ENCODE results near the gene C8A. TPM values are rescaled to one million over a fixed set of nuclear protein-coding genes. Genes with fewer than 3 reads are reported as not detected.

The C8A gene
- total and polyA plus RNA-seq, 4 experiments from 2014 or later, result not detected

DNA sequence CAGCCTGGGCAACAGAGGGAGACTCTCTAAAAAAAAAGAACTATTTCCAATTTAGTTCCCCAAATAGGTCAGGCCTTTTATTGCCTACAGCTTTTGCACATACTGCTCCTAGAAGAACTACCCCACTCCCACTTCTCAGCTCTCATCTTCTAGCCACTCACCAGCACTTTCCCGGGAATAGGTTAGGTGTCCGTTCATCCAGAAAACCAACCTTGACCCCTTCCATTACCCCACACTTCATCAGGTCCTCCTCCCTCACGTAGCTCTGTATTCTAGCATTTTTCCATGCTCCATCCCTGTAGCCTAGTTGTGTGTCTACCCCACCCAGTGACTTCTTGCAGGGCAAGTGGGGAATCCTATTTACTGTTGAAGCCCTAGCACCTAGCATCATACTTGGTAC is 68.6 kb downstream of the C8A start:
- intact Hi-C loops (cut with micrococcal nuclease), result no loop called here
- Mint-ChIP-seq H3K9me3 (no peaks in the 10 kb centered on the region), H3K27ac (no peak overlapping the region), H3K36me3 (no peaks in the 10 kb centered on the region), H3K27me3 (peaks cover 3 to 5% of the 10 kb centered on the region in 2 donors), H3K4me3 (no peak overlapping the region), H3K4me1 (no peaks in the 10 kb centered on the region)
- CTCF ChIA-PET (ENCODE audit: partially characterized antibody), result no interaction called here
- no peaks in the 10 kb centered on the region for H3K4me1 ChIP-seq (ENCODE audit: insufficient read depth, low read length)
- H3K9me3 ChIP-seq (ENCODE audit: control insufficient read depth in 1 of 2, low read length in 2 of 2), result no peaks in the 10 kb centered on the region
- H3K27me3 ChIP-seq (ENCODE audit: insufficient read depth, low read length), result no peaks in the 10 kb centered on the region
- DNase-seq, result no peak
- H3K36me3 ChIP-seq (ENCODE audit: insufficient read depth, low read length), result no peaks in the 10 kb centered on the region
- H3K27ac ChIP-seq (ENCODE audit: low read depth, low read length), result no peak overlapping the region
- POLR2A ChIA-PET (ENCODE audit: partially characterized antibody), result no interaction called here
- no peak overlapping the region for H3K4me3 ChIP-seq (ENCODE audit: low read length in 2 of 2)

DNA sequence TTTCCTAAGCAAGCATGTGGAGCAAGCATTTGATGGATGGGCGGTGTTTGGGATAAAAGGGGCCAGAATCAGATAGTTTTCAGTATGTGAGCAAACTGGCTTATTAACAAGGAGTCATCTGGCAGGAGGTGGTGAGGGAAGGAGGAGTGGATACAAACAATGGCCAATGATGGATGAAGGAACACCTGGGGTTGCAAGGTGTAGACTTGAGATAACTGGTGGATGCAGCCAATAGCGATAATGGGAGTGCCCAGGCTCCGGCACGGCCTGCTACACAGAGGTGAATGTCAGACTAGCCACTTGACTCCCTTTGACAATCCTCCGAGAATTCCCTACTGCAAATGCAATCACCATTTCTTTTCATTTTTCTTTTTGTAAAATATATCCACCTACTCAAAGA is 69.5 kb downstream of the C8A start:
- no peak overlapping the region for H3K4me3 Mint-ChIP-seq
- no peaks in the 10 kb centered on the region for H3K4me1 Mint-ChIP-seq
- Histone ChIP-seq H3K9me3 (ENCODE audit: control insufficient read depth in 1 of 2, low read length in 2 of 2) (no peaks in the 10 kb centered on the region), H3K4me1 (ENCODE audit: insufficient read depth, low read length) (no peaks in the 10 kb centered on the region), H3K27me3 (ENCODE audit: insufficient read depth, low read length) (no peaks in the 10 kb centered on the region), H3K36me3 (ENCODE audit: insufficient read depth, low read length) (no peaks in the 10 kb centered on the region), H3K27ac (ENCODE audit: low read depth, low read length) (no peak overlapping the region), H3K4me3 (ENCODE audit: low read length in 2 of 2) (no peak overlapping the region)
- H3K9me3 Mint-ChIP-seq, result no peaks in the 10 kb centered on the region
- H3K27me3 Mint-ChIP-seq, result peaks cover 5% of the 10 kb centered on the region in 2 donors
- no peak overlapping the region for H3K27ac Mint-ChIP-seq
- ChIA-PET CTCF (ENCODE audit: partially characterized antibody) (no interaction called here), POLR2A (ENCODE audit: partially characterized antibody) (no interaction called here)
- no peak for DNase-seq
- H3K36me3 Mint-ChIP-seq, result no peaks in the 10 kb centered on the region
- intact Hi-C loops (cut with micrococcal nuclease), result no loop called here

DNA sequence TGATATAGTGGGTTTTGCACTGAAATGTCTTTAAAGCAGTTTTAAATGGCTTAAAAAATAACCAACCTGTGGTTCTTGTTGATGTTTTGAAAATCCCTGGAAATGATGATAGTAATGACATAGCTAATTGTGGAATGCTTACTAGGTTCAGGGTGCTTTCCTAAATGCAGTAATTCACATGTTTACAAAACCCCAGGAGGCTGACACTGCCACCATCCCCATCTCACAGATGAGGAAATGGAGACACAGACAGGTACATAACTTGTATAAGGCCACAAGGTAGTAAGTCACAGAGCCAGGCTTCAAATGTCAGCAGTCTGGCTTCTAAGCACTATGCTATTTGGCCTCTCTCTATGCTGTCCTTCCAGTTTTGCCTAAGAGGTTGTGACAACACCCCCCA is 70.6 kb downstream of the C8A start:
- Histone ChIP-seq H3K27me3 (ENCODE audit: insufficient read depth, low read length) (no peaks in the 10 kb centered on the region), H3K27ac (ENCODE audit: low read depth, low read length) (no peak overlapping the region), H3K4me3 (ENCODE audit: low read length in 2 of 2) (no peak overlapping the region), H3K4me1 (ENCODE audit: insufficient read depth, low read length) (no peaks in the 10 kb centered on the region), H3K36me3 (ENCODE audit: insufficient read depth, low read length) (no peaks in the 10 kb centered on the region), H3K9me3 (ENCODE audit: control insufficient read depth in 1 of 2, low read length in 2 of 2) (no peaks in the 10 kb centered on the region)
- CTCF ChIA-PET (ENCODE audit: partially characterized antibody), result no interaction called here
- Mint-ChIP-seq H3K27me3 (peaks cover 5% of the 10 kb centered on the region in 2 donors), H3K27ac (no peak overlapping the region), H3K36me3 (no peaks in the 10 kb centered on the region), H3K4me1 (no peaks in the 10 kb centered on the region), H3K9me3 (peaks cover 0 to 1% (median 0%) of the 10 kb centered on the region in 8 donors), H3K4me3 (no peak overlapping the region)
- intact Hi-C loops (cut with micrococcal nuclease), result no loop called here
- POLR2A ChIA-PET (ENCODE audit: partially characterized antibody), result no interaction called here
- DNase-seq, result no peak

DNA sequence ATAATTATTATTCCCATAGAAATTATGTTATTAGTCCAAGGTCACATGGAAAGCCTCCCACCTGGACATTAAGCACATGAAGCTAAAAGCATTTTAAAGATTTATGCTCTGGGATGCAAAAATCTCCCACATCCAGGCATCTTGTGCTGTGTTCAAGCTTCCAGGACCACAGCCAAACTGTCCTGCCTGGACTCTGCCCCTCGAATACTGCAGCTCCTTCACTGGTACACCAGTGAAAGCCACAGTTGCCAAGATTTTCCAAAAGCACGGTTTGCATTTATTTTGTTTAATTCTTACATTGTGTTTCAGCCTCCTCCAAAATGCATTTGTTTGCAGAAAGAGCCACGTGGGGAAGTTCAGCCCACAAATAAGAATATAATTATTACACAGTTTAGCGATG is 72.6 kb downstream of the C8A start:
- no peaks in the 10 kb centered on the region for H3K36me3 Mint-ChIP-seq
- ChIA-PET CTCF (ENCODE audit: partially characterized antibody) (no interaction called here), POLR2A (ENCODE audit: partially characterized antibody) (no interaction called here)
- no peaks in the 10 kb centered on the region for H3K4me1 ChIP-seq (ENCODE audit: insufficient read depth, low read length)
- no peak overlapping the region for H3K4me3 Mint-ChIP-seq
- intact Hi-C loops (cut with micrococcal nuclease), result no loop called here
- H3K36me3 ChIP-seq (ENCODE audit: insufficient read depth, low read length), result no peaks in the 10 kb centered on the region
- DNase-seq, result no peak
- no peaks in the 10 kb centered on the region for H3K9me3 ChIP-seq (ENCODE audit: control insufficient read depth in 1 of 2, low read length in 2 of 2)
- H3K27ac ChIP-seq (ENCODE audit: low read depth, low read length), result no peak overlapping the region
- no peaks in the 10 kb centered on the region for H3K4me1 Mint-ChIP-seq
- peaks cover 0 to 3% (median 0%) of the 10 kb centered on the region in 8 donors for H3K9me3 Mint-ChIP-seq
- no peak overlapping the region for H3K4me3 ChIP-seq (ENCODE audit: low read length in 2 of 2)
- no peak overlapping the region for H3K27ac Mint-ChIP-seq
- no peaks in the 10 kb centered on the region for H3K27me3 ChIP-seq (ENCODE audit: insufficient read depth, low read length)
- H3K27me3 Mint-ChIP-seq, result peaks cover 4 to 5% of the 10 kb centered on the region in 2 donors

DNA sequence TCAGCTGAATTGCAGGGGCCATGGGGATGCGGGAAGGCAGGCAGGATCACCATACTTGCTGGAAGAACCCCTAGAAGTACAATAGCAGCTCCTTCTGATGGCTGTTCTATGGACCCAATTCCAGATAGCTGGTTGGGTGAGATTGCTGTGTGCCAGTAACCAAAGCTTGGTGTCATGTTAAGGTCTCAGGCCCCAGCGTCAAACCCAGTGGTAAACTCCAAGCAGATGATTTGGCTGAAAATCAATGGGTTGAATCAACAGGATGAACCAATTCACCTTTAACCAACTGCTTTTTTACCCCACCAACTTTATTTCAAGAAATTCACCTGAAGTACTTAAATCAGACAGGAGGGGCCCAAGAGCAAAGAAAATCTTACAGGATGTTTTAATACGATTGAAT is 73.4 kb downstream of the C8A start:
- H3K4me3 Mint-ChIP-seq, result no peak overlapping the region
- ChIA-PET POLR2A (ENCODE audit: partially characterized antibody) (no interaction called here), CTCF (ENCODE audit: partially characterized antibody) (interaction anchor here (1.4 kb wide), 1 partner anchor 10 kb away, joined by 3 read pairs; no protein-coding TSS in a partner anchor)
- Histone ChIP-seq H3K27me3 (ENCODE audit: insufficient read depth, low read length) (no peaks in the 10 kb centered on the region), H3K9me3 (ENCODE audit: control insufficient read depth in 1 of 2, low read length in 2 of 2) (no peaks in the 10 kb centered on the region), H3K4me3 (ENCODE audit: low read length in 2 of 2) (no peak overlapping the region), H3K4me1 (ENCODE audit: insufficient read depth, low read length) (no peaks in the 10 kb centered on the region), H3K36me3 (ENCODE audit: insufficient read depth, low read length) (no peaks in the 10 kb centered on the region), H3K27ac (ENCODE audit: low read depth, low read length) (no peak overlapping the region)
- intact Hi-C loops (cut with micrococcal nuclease), result no loop called here
- H3K4me1 Mint-ChIP-seq, result no peaks in the 10 kb centered on the region
- no peak for DNase-seq
- peaks cover 4 to 5% of the 10 kb centered on the region in 2 donors for H3K27me3 Mint-ChIP-seq
- no peak overlapping the region for H3K27ac Mint-ChIP-seq
- H3K9me3 Mint-ChIP-seq, result peaks cover 0 to 3% (median 0%) of the 10 kb centered on the region in 8 donors
- H3K36me3 Mint-ChIP-seq, result no peaks in the 10 kb centered on the region

DNA sequence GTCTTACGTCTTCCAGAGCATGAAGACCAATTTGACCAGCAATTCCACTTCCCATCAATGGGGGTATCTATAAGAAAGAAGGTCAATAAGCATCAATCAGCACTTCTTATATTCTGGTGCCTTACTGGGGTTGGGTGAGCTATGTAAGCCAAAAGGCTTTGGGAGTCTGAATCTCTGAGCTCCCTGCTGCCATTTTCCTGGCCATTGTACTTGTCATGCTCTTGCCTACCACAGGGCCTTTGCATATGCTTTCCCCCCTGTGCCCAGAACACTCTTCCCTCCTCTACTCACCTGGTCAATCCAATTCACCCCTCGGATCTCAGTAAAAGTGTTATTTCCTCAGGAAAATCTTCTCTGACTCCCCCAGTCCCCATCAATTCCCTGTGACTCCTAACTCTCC is 74.9 kb downstream of the C8A start:
- ChIA-PET POLR2A (ENCODE audit: partially characterized antibody) (no interaction called here), CTCF (ENCODE audit: partially characterized antibody) (no interaction called here)
- H3K36me3 Mint-ChIP-seq, result no peaks in the 10 kb centered on the region
- peaks cover 0 to 3% (median 0%) of the 10 kb centered on the region in 8 donors for H3K9me3 Mint-ChIP-seq
- Histone ChIP-seq H3K27ac (ENCODE audit: low read depth, low read length) (no peak overlapping the region), H3K27me3 (ENCODE audit: insufficient read depth, low read length) (no peaks in the 10 kb centered on the region), H3K9me3 (ENCODE audit: control insufficient read depth in 1 of 2, low read length in 2 of 2) (no peaks in the 10 kb centered on the region), H3K4me1 (ENCODE audit: insufficient read depth, low read length) (no peaks in the 10 kb centered on the region), H3K4me3 (ENCODE audit: low read length in 2 of 2) (no peak overlapping the region), H3K36me3 (ENCODE audit: insufficient read depth, low read length) (no peaks in the 10 kb centered on the region)
- peaks cover 2% of the 10 kb centered on the region in 2 donors for H3K27me3 Mint-ChIP-seq
- intact Hi-C loops (cut with micrococcal nuclease), result no loop called here
- no peak for DNase-seq
- no peak overlapping the region for H3K4me3 Mint-ChIP-seq
- no peak overlapping the region for H3K27ac Mint-ChIP-seq
- no peaks in the 10 kb centered on the region for H3K4me1 Mint-ChIP-seq

DNA sequence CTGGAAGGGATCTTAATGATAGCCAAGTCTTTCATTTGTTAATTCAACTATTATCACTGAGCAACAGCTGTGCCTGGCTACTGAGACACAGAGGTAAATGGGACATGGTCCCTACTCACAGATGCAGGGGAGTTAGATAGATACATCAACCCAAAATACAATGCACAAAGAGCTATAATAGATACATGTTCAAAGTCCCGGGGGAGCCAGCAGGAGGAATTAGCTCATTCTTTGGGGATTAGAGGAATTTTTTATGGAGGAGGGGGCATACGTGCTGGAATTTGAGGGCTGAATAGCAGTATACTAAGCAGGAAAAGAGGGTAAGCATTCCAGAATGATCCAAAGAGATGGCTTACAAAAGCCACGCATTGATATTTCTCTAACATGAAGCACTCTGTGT is 76.6 kb downstream of the C8A start:
- Mint-ChIP-seq H3K27me3 (peaks cover 2% of the 10 kb centered on the region in 2 donors), H3K4me3 (no peak overlapping the region), H3K27ac (no peak overlapping the region), H3K36me3 (no peaks in the 10 kb centered on the region), H3K9me3 (peaks cover 0 to 3% (median 0%) of the 10 kb centered on the region in 8 donors), H3K4me1 (no peaks in the 10 kb centered on the region)
- Histone ChIP-seq H3K9me3 (ENCODE audit: control insufficient read depth in 1 of 2, low read length in 2 of 2) (no peaks in the 10 kb centered on the region), H3K36me3 (ENCODE audit: insufficient read depth, low read length) (no peaks in the 10 kb centered on the region), H3K27me3 (ENCODE audit: insufficient read depth, low read length) (no peaks in the 10 kb centered on the region), H3K4me3 (ENCODE audit: low read length in 2 of 2) (no peak overlapping the region), H3K27ac (ENCODE audit: low read depth, low read length) (no peak overlapping the region), H3K4me1 (ENCODE audit: insufficient read depth, low read length) (no peaks in the 10 kb centered on the region)
- CTCF ChIA-PET (ENCODE audit: partially characterized antibody), result no interaction called here
- POLR2A ChIA-PET (ENCODE audit: partially characterized antibody), result no interaction called here
- no peak for DNase-seq
- intact Hi-C loops (cut with micrococcal nuclease), result no loop called here

DNA sequence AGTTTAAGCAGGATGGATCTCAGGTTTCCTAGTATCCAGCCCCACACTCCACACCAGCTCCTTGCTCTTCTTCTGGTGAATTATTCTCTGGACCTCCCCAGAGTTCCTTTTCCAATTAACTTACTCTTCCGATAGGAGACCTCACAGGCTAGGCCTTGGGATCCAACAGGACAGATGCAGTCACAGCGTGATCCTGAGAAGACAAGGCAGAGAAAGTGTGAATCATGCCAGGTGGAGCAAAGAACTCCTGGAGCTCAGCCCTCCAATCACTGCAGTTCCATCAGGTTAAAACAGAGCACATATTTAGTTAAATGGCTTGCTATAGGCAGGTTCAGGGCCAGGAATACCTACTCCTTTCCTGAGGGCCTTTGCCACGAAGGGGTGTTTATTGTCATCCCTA is 77.1 kb downstream of the C8A start:
- H3K9me3 ChIP-seq (ENCODE audit: control insufficient read depth in 1 of 2, low read length in 2 of 2), result no peaks in the 10 kb centered on the region
- CTCF ChIA-PET (ENCODE audit: partially characterized antibody), result no interaction called here
- H3K4me3 Mint-ChIP-seq, result no peak overlapping the region
- POLR2A ChIA-PET (ENCODE audit: partially characterized antibody), result no interaction called here
- H3K4me1 Mint-ChIP-seq, result no peaks in the 10 kb centered on the region
- H3K9me3 Mint-ChIP-seq, result peaks cover 0 to 3% (median 0%) of the 10 kb centered on the region in 8 donors
- no peaks in the 10 kb centered on the region for H3K36me3 ChIP-seq (ENCODE audit: insufficient read depth, low read length)
- H3K27me3 ChIP-seq (ENCODE audit: insufficient read depth, low read length), result no peaks in the 10 kb centered on the region
- DNase-seq, result no peak
- no peak overlapping the region for H3K27ac Mint-ChIP-seq
- H3K4me3 ChIP-seq (ENCODE audit: low read length in 2 of 2), result no peak overlapping the region
- H3K27me3 Mint-ChIP-seq, result peaks cover 0 to 2% of the 10 kb centered on the region in 2 donors
- H3K36me3 Mint-ChIP-seq, result no peaks in the 10 kb centered on the region
- no peak overlapping the region for H3K27ac ChIP-seq (ENCODE audit: low read depth, low read length)
- intact Hi-C loops (cut with micrococcal nuclease), result no loop called here
- no peaks in the 10 kb centered on the region for H3K4me1 ChIP-seq (ENCODE audit: insufficient read depth, low read length)

Data from CD4-positive, alpha-beta memory T cell (primary cell).